GM12892 (cell line): ENCODE data around the gene PRR12. TPM values are rescaled to one million over a fixed set of nuclear protein-coding genes. Genes with fewer than 3 reads are reported as not detected.
A peak's percentile ranks its signal among the peaks of the same experiment; 100 is the strongest.

ENCODE experiments used
- DNase-seq: peaks from one replicate; pipeline ENCODE4 v3.0.0; 2011; ENCODE audit not compliant: insufficient read length
- FAIRE-seq: peaks from 2 replicates; lab custom pipeline; 2011; peaks lifted over from hg19 to GRCh38; lab: Jason Lieb, UNC
- POLR2A ChIP-seq: IDR thresholded peaks from 2 replicates; pipeline ENCODE4 v1.6.1; 2011; ENCODE audit warnings: low read depth, low read length, control low read depth
- POLR2AphosphoS5 ChIP-seq: IDR thresholded peaks from 2 replicates; pipeline ENCODE4 v1.6.1; 2011; ENCODE audit warnings: low read depth, low read length, control low read depth
- TAF1 ChIP-seq: IDR thresholded peaks from 2 replicates; pipeline ENCODE4 v1.6.1; 2011; ENCODE audit warnings: low read depth, mild to moderate bottlenecking, control low read depth, low read length, borderline replicate concordance
- polyA plus RNA-seq: library from polyadenylated mRNA; unstranded; fragments of >200 nt; gene quantifications from one replicate; pipeline ENCODE4 v1.2.1, GENCODE V29; 2012; ENCODE audit warnings: missing spikeins, inconsistent platforms; ENCODE audit not compliant: missing spikeins

The PRR12 gene, protein sequence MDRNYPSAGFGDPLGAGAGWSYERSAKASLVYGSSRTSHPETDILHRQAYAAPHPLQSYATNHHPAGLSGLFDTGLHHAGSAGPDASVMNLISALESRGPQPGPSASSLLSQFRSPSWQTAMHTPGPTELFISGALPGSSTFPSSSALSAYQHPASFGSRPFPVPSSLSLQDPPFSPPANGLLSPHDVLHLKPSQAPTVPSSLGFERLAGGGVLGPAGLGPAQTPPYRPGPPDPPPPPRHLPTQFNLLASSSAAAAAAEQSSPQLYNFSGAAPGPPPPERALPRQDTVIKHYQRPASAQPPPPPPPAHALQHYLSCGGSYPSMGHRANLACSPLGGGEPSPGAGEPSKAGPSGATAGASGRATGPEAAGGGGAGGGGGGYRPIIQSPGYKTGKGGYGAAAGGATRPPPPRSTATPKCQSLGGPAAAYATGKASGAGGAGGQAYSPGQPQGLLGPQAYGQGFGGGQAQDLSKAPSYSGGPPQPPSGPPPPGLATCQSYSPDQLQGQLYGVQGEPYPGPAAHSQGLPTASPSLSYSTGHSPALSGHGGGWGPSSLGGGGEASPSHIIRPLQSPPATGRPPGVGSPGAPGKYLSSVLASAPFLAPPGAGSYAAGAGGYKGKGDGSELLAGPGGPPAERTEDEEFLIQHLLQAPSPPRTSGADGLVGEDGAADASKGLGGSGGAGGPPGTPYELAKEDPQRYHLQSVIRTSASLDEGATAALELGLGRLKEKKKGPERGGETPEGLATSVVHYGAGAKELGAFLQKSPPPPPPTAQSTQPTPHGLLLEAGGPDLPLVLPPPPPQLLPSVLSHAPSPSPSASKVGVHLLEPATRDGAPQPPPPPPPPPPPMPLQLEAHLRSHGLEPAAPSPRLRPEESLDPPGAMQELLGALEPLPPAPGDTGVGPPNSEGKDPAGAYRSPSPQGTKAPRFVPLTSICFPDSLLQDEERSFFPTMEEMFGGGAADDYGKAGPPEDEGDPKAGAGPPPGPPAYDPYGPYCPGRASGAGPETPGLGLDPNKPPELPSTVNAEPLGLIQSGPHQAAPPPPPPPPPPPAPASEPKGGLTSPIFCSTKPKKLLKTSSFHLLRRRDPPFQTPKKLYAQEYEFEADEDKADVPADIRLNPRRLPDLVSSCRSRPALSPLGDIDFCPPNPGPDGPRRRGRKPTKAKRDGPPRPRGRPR (N-terminal part only)
- 2.0 TPM for polyA plus RNA-seq

DNA sequence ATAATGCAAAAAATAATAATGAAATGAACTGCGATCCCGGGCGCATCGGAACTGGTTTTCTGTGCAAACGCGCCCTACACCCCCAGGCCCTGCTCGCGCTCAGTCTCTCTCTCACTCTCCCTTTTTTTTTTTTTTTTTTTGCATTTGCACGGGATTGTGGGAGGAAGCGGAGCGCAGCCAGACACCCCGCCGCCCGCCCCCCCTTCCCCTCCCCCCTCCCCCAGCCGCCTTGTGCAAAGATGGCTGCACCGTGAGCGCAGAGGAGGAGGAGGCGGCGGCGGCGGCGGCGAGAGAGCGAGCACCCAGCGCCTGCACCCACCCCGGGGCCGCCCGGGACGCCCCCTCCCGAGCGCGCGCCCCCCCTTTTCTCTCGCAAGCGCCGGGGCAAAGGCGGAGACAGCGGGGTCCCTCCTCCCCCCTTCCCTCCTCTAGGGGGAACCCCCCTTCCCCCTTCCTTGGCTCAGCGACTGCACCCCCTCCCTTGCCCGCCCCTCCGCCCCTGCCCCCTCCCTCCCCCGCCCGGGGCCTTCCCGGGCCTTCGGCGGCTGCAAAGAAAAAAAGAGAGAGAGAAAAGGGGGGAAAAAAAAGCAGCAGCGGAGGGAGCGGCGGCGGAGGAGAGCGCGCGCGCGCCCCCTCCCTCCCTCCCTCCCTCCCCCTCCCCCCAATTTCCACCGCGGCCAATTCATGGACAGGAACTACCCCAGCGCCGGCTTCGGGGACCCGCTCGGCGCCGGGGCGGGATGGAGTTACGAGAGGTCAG is at the start of gene PRR12:
PRR12 (plus strand) TSS at position 212 of the 760 bp plus-strand sequence; CDS start at position 685, 473 bp downstream.
- TF ChIP-seq POLR2A (no peak), TAF1 (peak; percentile 52; the same call in 1 of the 2 replicates)
- peak; percentile 80 for DNase-seq
- FAIRE-seq: no peak

GRCh38 chr19:49541914-49542313 is 49.1 kb upstream of the PRR12 start:
- no peak for TF ChIP-seq POLR2AphosphoS5
- no peak for TF ChIP-seq TAF1
- DNase-seq (no peak), FAIRE-seq (no peak)

GRCh38 chr19:49542446-49542845 is 48.5 kb upstream of the PRR12 start:
- DNase-seq: no peak
- TF ChIP-seq TAF1 (no peak), POLR2AphosphoS5 (no peak), POLR2A (no peak)
- FAIRE-seq: no peak

GRCh38 chr19:49543032-49543431 is 48.0 kb upstream of the PRR12 start:
- no peak for DNase-seq
- TF ChIP-seq TAF1 (no peak), POLR2A (no peak), POLR2AphosphoS5 (no peak)
- FAIRE-seq: no peak

DNA sequence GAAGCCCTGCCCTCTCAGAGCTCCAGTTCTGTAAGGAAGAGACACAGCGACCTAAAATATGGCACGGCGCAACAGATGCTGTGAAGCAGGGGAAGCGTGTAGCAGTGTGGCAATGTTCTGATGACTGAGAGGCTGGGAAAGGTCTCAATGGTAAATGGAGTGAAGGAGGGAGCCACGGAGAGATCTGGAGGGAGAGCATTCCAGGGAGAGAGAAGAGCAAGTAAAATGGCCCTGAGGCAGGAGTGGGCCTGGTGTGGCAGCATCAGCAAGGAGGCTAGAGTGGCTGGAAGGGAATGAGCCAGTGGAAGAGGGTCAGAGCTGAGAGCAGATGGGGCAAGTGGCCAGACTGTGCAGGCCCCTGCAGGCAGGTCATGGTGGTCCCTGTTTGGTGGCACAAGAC is 46.8 kb upstream of the PRR12 start:
- FAIRE-seq: no peak
- TF ChIP-seq TAF1: no peak
- TF ChIP-seq POLR2A: no peak
- no peak for TF ChIP-seq POLR2AphosphoS5
- no peak for DNase-seq

DNA sequence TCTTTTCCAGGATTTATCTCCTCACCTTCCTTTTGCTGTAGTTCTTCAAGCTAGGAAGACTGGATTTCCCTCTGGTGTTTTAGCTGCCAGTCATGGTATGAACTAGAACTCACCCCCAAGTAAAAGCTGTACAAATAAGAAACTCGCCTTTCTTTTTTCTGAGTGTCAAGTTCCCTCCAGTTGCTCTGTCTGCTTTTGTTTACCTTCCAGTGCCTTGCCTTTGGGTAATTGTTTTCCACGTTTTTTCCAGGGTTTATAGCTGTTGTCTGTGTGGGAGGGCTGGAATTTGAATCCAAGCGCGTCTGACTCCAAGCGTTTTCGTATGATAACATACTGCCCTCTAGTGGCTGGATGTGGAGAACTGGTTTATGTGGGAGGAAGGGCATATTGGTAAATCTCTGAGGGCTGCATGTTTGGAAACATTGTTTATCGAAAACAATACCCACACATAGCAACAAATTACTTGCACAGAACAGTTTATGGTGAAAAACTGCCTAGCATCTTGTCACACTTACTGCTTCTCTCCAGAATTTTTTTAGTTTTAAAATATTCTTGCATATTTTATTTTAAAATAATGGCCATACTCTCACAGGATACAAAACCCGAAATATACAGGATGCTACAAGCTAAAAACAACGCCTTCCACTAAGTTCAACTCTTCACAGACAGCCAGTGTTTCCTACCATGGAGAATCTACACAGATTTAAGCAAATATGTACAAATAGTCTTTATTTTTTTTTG is 44.0 kb upstream of the PRR12 start:
- no peak for TF ChIP-seq POLR2A
- no peak for TF ChIP-seq TAF1
- TF ChIP-seq POLR2AphosphoS5: no peak
- DNase-seq: no peak

DNA sequence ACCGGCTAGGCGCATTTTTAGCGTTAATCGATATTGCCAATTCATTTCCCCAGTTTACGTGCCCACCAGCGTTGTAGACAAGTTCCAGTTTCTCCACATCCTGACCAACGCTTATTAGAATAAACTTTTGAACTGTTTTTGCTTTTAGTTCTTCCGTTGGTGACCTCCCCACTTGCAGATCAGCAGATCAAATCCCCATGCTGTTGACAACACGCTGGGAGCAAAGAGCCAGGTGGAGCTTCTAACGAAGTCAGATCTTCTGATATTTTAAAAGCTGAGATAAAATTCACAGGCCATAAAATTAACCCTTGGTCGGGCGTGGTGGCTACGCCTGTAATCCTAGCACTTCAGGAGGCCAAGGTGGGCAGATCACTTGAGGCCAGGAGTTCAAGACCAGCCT is 41.9 kb upstream of the PRR12 start:
- DNase-seq (no peak), FAIRE-seq (no peak)
- TF ChIP-seq POLR2A: no peak
- no peak for TF ChIP-seq TAF1
- TF ChIP-seq POLR2AphosphoS5: no peak

More for the DNA sequence above, 44.0 kb upstream of the PRR12 start:
- peak; percentile 91 for FAIRE-seq

- FAIRE-seq (no peak), DNase-seq (no peak)
- TF ChIP-seq POLR2A (no peak), POLR2AphosphoS5 (no peak), TAF1 (no peak)
Measured at GRCh38 chr19:49551531-49551930, 39.5 kb upstream of the PRR12 start.

DNA sequence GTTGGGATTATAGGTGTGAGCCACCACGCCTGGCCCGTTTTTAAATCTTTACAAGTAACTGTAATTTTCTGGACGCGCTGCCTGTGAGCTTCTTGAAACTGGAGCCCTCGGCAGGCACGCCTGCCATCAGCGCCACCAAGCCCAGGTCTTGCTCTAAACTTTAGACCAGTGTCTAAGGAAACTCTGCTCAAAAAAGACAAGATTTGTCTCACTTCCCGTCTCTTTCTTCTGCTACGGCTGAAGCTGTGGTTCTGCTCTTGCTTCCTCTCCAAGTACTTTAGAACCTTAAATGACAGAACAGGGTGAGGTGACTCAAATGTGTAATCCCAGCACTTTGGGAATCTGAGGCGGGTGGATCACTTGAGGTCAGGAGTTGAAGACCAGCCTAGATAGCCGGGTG is 38.2 kb upstream of the PRR12 start:
- TF ChIP-seq POLR2A (no peak), TAF1 (no peak)
- FAIRE-seq (no peak), DNase-seq (no peak)
